CD4-positive, alpha-beta T cell treated with Interleukin-10 for 1 hour (primary cell): Measurements from ENCODE around the gene CADM1.

ENCODE experiments used
- DNase-seq: peaks from one replicate; pipeline ENCODE4 v3.0.0-alpha.2; 2020

CADM1 gene

GRCh38 chr11:115393950-115394349 lies 110.3 kb downstream of the CADM1 start:
- no peak for DNase-seq

GRCh38 chr11:115391598-115391997 lies 112.6 kb downstream of the CADM1 start:
- no peak for DNase-seq

GRCh38 chr11:115391160-115391559 lies 113.1 kb downstream of the CADM1 start:
- DNase-seq = no peak

GRCh38 chr11:115390441-115390840 lies 113.8 kb downstream of the CADM1 start:
- DNase-seq = no peak

- no peak for DNase-seq
Measured at GRCh38 chr11:115389790-115390189, 114.4 kb downstream of the CADM1 start.

- DNase-seq = no peak
Measured at GRCh38 chr11:115385226-115385625, 119.0 kb downstream of the CADM1 start.

- DNase-seq = no peak
Measured at GRCh38 chr11:115384236-115384635, 120.0 kb downstream of the CADM1 start.

- no peak for DNase-seq
Measured at GRCh38 chr11:115383431-115383830, 120.8 kb downstream of the CADM1 start.

- no peak for DNase-seq
Measured at GRCh38 chr11:115379528-115379927, 124.7 kb downstream of the CADM1 start.

- no peak for DNase-seq
Measured at GRCh38 chr11:115378557-115378956, 125.7 kb downstream of the CADM1 start.

GRCh38 chr11:115377882-115378296 lies 126.3 kb downstream of the CADM1 start:
- DNase-seq = no peak

- no peak for DNase-seq
Measured at GRCh38 chr11:115368616-115369015, 135.6 kb downstream of the CADM1 start.

GRCh38 chr11:115366826-115367225 lies 137.4 kb downstream of the CADM1 start:
- DNase-seq = no peak

- DNase-seq = no peak
Measured at GRCh38 chr11:115365907-115366306, 138.3 kb downstream of the CADM1 start.

- DNase-seq = no peak
Measured at GRCh38 chr11:115364896-115365295, 139.3 kb downstream of the CADM1 start.

- DNase-seq = no peak
Measured at GRCh38 chr11:115363921-115364320, 140.3 kb downstream of the CADM1 start.

GRCh38 chr11:115363426-115363825 lies 140.8 kb downstream of the CADM1 start:
- no peak for DNase-seq

GRCh38 chr11:115362997-115363396 lies 141.2 kb downstream of the CADM1 start:
- DNase-seq = no peak

- no peak for DNase-seq
Measured at GRCh38 chr11:115361025-115361424, 143.2 kb downstream of the CADM1 start.

- no peak for DNase-seq
Measured at GRCh38 chr11:115360186-115360824, 143.9 kb downstream of the CADM1 start.

GRCh38 chr11:115357066-115357465 lies 147.1 kb downstream of the CADM1 start:
- no peak for DNase-seq

- DNase-seq = no peak
Measured at GRCh38 chr11:115352805-115353485, 151.3 kb downstream of the CADM1 start.

GRCh38 chr11:115349335-115350017 lies 154.7 kb downstream of the CADM1 start:
- no peak for DNase-seq

GRCh38 chr11:115348416-115348815 lies 155.8 kb downstream of the CADM1 start:
- DNase-seq = no peak
